ENCODE measurements around the gene GNG14.
A peak's percentile ranks its signal among the peaks of the same experiment; 100 is the strongest.

Gene GNG14

GRCh38 chr19:12727745-12728433 lies 40.1 kb downstream of the GNG14 start:
- no peaks in the 10 kb centered on the region for H3K9me3 ChIP-seq (ENCODE audit: insufficient read depth, low read depth, low read length)
- TF ChIP-seq EZH2phosphoT487 (IDR thresholded peaks at IDR 0.05; ENCODE audit: borderline replicate concordance), result no peak
- TF ChIP-seq, protein P1, sequence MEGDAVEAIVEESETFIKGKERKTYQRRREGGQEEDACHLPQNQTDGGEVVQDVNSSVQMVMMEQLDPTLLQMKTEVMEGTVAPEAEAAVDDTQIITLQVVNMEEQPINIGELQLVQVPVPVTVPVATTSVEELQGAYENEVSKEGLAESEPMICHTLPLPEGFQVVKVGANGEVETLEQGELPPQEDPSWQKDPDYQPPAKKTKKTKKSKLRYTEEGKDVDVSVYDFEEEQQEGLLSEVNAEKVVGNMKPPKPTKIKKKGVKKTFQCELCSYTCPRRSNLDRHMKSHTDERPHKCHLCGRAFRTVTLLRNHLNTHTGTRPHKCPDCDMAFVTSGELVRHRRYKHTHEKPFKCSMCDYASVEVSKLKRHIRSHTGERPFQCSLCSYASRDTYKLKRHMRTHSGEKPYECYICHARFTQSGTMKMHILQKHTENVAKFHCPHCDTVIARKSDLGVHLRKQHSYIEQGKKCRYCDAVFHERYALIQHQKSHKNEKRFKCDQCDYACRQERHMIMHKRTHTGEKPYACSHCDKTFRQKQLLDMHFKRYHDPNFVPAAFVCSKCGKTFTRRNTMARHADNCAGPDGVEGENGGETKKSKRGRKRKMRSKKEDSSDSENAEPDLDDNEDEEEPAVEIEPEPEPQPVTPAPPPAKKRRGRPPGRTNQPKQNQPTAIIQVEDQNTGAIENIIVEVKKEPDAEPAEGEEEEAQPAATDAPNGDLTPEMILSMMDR (conservative IDR thresholded peaks at IDR 0.05; ENCODE audit: low read length), result no peak

DNA sequence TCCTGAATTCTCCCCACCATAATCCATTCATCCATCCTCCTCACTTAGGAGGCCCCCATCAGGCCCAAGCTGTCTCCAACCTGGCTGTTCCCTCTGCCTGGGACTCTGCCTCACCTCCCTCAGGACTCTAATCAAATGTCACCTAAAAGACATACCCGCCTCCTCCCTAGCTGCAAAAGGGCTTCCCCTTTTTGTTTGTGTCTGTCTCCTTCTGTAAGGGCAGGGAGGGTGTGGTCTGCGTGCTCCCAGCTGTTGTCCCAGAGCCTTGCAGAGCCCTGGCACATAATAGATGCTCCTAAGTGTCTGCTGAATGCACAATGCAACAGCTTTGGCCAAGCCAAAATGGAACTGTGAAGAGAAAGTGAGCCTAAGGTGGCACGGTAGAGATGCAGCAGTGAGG lies 42.3 kb downstream of the GNG14 start:
- Histone ChIP-seq H3K9ac (ENCODE audit: low read depth, low read length, poor library complexity, severe bottlenecking) (no peak overlapping the region), H3K9me3 (ENCODE audit: insufficient read depth, low read depth, low read length) (no peaks in the 10 kb centered on the region), H3K4me3 (ENCODE audit: low read length, poor library complexity, severe bottlenecking) (no peak overlapping the region), H3F3A (ENCODE audit: low read depth) (no peaks in the 10 kb centered on the region), H3K4me1 (ENCODE audit: insufficient read depth, low read length, poor library complexity, severe bottlenecking) (peaks cover 15% of the 10 kb centered on the region), H2AFZ (ENCODE audit: low read length) (no peak overlapping the region), H3K27me3 (ENCODE audit: insufficient read depth, low read length, poor library complexity, severe bottlenecking) (peaks cover 6% of the 10 kb centered on the region), H3K79me2 (ENCODE audit: insufficient read depth, low read length) (peaks cover 59% of the 10 kb centered on the region), H4K20me1 (ENCODE audit: insufficient read depth, low read length, poor library complexity, severe bottlenecking) (peaks cover 50% of the 10 kb centered on the region), H3K36me3 (ENCODE audit: insufficient read depth, low read length) (peaks cover 34% of the 10 kb centered on the region; the same call in 1 of the 2 replicates), H3K9me2 (replicated peaks; ENCODE audit: low read depth, low read length) (no peaks in the 10 kb centered on the region), H3K4me2 (ENCODE audit: low read depth, low read length, poor library complexity, severe bottlenecking) (no peak overlapping the region)
- TF ChIP-seq, protein P1 (conservative IDR thresholded peaks at IDR 0.05; ENCODE audit: low read length), result no peak
- no peak for TF ChIP-seq EZH2phosphoT487 (IDR thresholded peaks at IDR 0.05; ENCODE audit: borderline replicate concordance)

More at GRCh38 chr19:12727745-12728433, 40.1 kb downstream of the GNG14 start:
- H3K4me1 ChIP-seq (ENCODE audit: insufficient read depth, low read length, poor library complexity, severe bottlenecking), result peaks cover 25% of the 10 kb centered on the region
- no peak overlapping the region for H3K4me2 ChIP-seq (ENCODE audit: low read depth, low read length, poor library complexity, severe bottlenecking)
- H2AFZ ChIP-seq (ENCODE audit: low read length), result no peak overlapping the region
- H3F3A ChIP-seq (ENCODE audit: low read depth), result no peaks in the 10 kb centered on the region
- H3K9ac ChIP-seq (ENCODE audit: low read depth, low read length, poor library complexity, severe bottlenecking), result no peak overlapping the region
- peaks cover 52% of the 10 kb centered on the region for H3K79me2 ChIP-seq (ENCODE audit: insufficient read depth, low read length)
- no peaks in the 10 kb centered on the region for H3K9me2 ChIP-seq (replicated peaks; ENCODE audit: low read depth, low read length)
- peaks cover 34% of the 10 kb centered on the region; the same call in 1 of the 2 replicates for H3K36me3 ChIP-seq (ENCODE audit: insufficient read depth, low read length)
- H3K4me3 ChIP-seq (ENCODE audit: low read length, poor library complexity, severe bottlenecking), result no peak overlapping the region
- H3K27me3 ChIP-seq (ENCODE audit: insufficient read depth, low read length, poor library complexity, severe bottlenecking), result no peaks in the 10 kb centered on the region
- H4K20me1 ChIP-seq (ENCODE audit: insufficient read depth, low read length, poor library complexity, severe bottlenecking), result peaks cover 35% of the 10 kb centered on the region

DNA sequence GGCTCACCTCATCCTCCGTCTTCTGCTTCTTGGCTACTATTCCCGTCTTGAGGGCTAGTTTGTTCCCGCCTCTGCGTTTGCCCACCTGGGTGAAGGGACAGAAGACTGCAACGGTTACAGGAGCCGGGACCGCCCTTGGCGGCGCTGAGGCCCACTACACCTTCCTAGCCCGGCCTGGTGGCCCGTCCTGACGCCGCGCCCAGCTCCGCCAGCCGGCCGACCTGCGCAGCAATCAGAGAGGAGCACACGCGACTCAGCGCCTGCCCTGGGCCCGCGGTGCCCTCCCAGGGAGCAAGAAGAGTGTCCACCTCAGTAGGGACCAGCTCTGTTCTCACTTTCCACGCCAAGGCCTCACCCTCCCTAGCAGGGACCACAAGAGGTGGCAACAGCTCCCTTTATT lies 43.5 kb downstream of the GNG14 start:
- no peaks in the 10 kb centered on the region for H3F3A ChIP-seq (ENCODE audit: low read depth)
- H4K20me1 ChIP-seq (ENCODE audit: insufficient read depth, low read length, poor library complexity, severe bottlenecking), result peaks cover 50% of the 10 kb centered on the region
- H2AFZ ChIP-seq (ENCODE audit: low read length), result no peak overlapping the region
- H3K27me3 ChIP-seq (ENCODE audit: insufficient read depth, low read length, poor library complexity, severe bottlenecking), result peaks cover 6% of the 10 kb centered on the region
- TF ChIP-seq EZH2phosphoT487 (IDR thresholded peaks at IDR 0.05; ENCODE audit: borderline replicate concordance), result no peak
- TF ChIP-seq, protein P1 (conservative IDR thresholded peaks at IDR 0.05; ENCODE audit: low read length), result no peak
- H3K9ac ChIP-seq (ENCODE audit: low read depth, low read length, poor library complexity, severe bottlenecking), result peak overlapping the region; percentile 98
- H3K4me3 ChIP-seq (ENCODE audit: low read length, poor library complexity, severe bottlenecking), result peak overlapping the region; percentile 95
- H3K79me2 ChIP-seq (ENCODE audit: insufficient read depth, low read length), result peaks cover 59% of the 10 kb centered on the region
- H3K9me3 ChIP-seq (ENCODE audit: insufficient read depth, low read depth, low read length), result no peaks in the 10 kb centered on the region
- peaks cover 34% of the 10 kb centered on the region; the same call in 1 of the 2 replicates for H3K36me3 ChIP-seq (ENCODE audit: insufficient read depth, low read length)
- H3K4me2 ChIP-seq (ENCODE audit: low read depth, low read length, poor library complexity, severe bottlenecking), result peak overlapping the region; percentile 94
- peaks cover 15% of the 10 kb centered on the region for H3K4me1 ChIP-seq (ENCODE audit: insufficient read depth, low read length, poor library complexity, severe bottlenecking)
- H3K9me2 ChIP-seq (replicated peaks; ENCODE audit: low read depth, low read length), result no peaks in the 10 kb centered on the region
